Stimulated activated CD4-positive, alpha-beta T cell treated with anti-CD3 and anti-CD28 coated beads, Interleukin-4, amount 100 ng/mL, for 1 hour (primary cell): ENCODE data around the gene LKAAEAR1.

Experiments used
- DNase-seq: peaks from one replicate; pipeline ENCODE4 v3.0.0-alpha.2; 2020

LKAAEAR1 gene

DNA sequence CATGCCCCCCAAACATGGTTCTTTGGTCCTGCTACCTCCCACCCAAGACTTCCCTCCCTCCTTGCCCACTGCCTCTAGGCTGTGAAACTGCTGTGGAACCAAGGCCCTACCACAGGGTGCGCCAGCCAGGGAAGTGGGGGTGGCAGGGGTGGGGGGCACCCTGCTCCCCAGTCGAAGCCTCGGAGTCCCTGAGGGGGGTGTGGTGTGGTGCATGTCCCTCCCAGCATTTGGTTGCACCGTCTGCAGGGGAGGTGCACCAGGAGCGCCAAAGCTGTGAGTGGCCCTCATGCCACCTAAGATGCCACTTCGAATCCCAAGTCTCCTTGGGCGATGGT, 6.7 kb downstream of the LKAAEAR1 start:
- no peak for DNase-seq

DNA sequence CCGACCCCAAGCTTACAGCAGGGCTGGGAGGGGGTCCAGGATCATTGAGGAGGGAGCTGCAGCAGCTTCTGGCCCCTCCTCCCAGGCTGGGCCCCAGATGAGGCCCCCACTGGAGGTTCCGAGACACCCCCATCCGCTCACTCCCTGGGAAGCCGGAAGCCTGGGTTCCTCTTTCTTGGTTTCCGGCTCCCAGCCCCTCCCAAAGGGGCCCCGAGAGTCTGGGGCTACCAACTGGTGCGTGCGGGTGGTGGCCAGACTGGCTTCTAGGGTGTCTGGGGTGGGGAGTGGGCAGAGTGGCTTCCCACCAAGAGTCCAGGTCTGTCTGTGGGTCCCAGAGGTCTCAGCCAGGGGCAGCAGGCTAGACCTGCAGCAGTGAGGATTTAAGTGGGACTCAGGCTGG, 7.1 kb downstream of the LKAAEAR1 start:
- no peak for DNase-seq

DNA sequence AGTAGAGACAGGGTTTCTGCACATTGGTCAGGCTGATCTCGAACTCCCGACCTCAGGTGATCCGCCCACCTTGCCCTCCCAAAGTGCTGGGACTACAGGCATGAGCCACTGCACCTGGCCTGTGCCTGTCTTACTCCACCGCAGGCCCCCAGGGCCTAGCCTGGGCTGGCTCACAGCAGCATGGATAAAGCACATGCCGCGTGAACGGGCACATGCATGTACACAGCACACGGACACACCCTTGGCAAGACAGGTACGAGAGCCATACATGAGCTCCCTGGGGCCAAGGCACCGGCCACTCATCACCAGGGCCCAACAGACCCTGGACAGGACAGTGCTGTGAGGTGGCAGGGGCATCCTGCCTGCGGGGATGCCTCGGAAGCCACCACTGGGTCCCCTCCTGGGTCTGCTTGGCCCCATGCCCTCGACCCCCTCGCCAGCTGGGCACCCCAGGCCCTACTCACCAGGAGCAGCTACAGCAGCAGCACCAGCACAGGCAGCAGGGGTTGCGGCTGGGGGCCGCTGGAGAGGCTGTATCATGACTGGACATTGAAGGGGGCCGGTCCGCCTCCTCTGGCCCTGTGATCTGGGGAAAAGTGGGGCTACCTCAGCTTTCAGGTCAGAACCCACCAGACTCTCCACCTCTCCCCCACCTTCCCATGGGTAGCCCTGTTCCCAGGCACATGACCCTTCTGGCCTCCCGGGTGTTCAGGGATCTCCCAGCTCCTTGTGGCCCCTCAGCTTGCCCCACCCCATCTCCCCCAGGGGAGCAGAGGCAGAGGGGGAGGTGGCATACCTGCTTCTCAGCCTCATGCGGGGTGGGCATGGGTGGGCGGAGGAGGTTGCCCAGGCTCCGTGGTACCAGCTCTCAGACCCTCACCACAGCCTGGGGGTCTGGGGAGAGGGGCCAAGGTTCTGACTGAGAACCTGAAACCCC, 7.9 kb downstream of the LKAAEAR1 start:
- DNase-seq, result no peak

DNA sequence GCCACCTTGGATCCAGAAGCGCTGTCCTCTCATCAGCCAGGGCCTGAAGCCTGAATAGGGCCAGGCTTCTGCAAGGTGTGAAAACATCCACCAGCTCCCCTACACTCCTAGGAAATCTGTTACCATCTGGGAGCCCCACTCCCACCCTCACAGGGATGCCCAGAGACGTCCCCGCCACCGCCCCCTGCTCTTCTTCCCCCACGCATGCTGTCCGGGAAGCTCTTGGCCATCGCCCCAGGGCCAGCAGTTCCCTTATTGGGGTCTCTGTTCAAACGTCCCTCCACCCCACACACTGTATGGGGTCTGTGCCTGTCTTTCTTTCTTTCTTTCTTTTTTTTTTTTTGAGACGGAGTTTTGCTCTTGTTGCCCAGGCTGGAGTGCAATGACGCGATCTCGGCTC, 8.6 kb downstream of the LKAAEAR1 start:
- no peak for DNase-seq

DNA sequence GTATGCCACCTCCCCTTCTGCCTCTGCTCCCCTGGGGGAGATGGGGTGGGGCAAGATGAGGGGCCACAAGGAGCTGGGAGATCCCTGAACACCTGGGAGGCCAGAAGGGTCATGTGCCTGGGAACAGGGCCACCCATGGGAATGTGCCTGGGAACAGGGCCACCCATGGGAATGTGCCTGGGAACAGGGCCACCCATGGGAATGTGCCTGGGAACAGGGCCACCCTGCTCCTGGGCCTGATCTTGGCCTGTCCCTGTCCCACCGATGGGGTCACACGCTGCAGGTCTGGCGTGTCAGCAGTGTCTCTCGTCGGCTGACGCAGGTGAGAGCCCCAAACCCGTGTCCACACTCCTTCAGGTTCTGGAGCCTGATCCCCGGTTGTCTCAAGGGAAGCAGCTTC, 9.2 kb downstream of the LKAAEAR1 start:
- DNase-seq, result no peak

DNA sequence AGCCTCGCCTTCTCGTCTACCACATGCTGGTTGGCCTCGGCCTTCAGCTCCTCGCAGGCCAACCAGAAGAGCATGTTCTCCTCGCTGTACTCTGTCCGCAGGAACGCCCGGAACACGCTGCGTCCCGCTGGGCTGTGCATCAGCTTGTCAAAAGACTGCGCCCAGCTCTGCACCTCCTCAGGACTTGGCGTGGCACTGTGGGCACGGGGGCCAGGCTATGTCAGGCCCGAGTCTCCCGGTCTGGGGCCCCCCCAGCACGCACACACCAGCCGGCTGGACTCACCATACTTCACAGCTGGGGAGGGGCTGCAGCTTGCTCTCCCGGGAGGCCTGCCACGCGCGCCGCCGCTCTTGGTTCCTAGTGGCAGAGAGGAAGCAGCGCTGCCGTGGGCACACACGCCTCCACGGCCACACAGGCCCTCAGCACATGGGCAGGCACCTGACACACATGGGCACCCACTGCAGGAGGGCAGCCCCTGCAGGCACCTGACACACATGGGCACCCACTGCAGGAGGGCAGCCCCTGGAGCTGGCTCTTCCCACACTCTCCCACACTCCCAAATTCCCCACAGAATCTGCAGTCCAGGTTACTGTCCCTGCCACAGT, 9.9 kb downstream of the LKAAEAR1 start:
- DNase-seq, result no peak

DNA sequence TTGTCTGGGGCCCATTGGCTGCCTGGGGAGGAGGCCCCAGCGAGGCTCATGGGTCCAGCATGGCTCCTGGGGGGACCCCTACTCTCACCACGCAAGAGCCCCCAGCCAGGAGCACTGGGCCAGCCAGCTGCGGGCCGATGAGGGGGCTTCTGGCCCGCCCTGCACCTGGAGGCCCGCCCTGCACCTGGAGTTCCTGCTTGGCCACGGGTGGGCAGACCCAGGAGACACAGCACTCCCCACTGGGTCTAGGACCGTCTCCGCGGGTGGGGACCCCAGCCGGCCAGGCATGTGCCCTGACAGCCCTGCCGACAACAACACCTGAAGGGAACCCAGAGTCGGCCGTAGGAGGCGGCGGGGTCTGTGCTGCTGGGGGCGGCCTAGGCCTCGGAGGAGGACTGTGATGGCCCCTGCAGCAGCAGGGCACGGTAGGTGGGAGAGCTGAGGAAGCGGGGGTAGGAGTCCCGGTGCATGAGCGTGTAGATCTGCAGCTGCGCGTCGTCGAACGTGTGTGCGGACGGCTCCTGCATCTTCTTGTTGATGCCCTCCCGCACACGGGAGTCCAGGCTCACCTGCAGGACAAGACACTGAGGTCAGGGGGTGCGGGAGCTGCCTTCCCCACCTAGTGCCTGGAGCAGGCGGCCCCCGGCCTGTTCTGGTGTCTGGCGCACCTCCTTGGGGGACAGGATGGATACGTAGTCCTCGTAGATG, 10.6 kb downstream of the LKAAEAR1 start:
- no peak for DNase-seq

DNA sequence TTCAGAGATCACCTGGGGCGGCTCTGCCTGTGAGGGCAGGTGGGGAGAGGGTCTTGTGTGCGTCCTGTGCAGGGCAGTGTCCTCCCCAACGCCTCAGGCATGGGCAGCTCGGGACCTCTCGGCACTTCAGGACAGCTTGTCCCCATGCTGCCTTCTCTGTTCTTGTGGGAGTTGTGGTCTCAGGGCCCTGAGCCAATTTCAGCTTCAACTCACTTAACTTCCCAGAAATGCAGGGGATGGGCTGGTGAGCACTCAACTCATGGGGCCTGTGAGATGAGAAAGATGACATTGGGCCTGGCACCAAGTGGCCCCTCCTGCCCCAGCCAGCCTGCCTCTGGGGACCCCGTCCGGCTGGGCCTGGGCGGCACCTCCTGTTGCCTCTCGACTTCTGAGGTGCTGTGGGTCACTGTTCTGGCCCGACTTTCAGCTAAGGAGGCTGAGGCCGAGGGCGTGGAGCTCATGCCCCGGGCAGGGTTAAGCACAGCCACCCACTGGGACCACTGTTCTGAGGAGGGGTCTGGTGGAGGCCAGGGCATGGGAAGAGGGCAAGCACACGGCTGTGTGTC, 11.6 kb downstream of the LKAAEAR1 start:
- no peak for DNase-seq

DNA sequence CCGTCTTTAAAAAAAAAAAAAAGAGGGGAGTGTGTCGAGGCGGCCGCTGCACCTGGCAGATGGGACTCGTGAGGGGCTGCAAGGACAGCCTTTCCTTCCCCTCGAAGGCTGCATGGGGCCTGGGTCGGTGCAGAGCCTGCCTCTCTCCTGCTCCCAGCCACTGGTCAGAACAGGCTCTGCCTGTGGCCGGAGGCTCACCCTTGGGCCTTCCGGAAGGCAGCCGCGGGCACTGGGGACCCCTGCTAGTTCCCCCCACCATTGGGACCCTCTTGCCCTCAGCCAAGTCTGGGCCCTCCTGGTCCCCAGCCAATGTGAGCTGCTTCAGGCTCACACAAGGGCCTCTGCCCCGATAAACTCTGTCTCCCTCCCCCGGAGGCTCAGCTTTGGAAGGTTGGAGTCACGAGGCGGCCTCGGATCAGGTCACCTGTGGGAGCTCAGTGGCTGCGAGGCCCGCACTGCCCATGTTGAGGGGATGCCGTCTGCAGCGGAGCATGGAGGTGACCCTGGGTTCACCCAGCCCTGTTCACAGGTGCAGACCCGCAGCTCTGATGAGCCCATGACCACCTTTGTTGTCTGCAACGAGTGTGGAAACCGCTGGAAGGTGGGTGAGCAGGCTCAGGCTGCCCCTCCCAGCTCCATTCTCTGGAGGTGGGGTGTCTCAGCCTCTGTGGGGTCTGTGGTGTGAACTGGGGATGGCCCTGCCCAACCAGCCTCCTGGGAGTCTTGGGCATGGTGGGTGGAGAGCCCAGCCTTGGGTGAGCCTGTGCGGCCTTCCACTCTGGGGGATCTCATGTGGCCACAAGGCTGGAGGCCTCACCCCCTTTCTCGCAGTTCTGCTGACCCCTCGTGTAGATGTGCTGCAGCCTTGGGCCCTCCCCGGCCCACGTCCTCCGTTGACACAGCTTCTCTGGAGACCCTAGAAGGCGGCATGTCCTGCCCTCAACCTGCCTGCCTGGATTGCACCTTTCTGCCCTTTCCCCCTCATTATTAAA, 12.6 kb downstream of the LKAAEAR1 start:
- no peak for DNase-seq

DNA sequence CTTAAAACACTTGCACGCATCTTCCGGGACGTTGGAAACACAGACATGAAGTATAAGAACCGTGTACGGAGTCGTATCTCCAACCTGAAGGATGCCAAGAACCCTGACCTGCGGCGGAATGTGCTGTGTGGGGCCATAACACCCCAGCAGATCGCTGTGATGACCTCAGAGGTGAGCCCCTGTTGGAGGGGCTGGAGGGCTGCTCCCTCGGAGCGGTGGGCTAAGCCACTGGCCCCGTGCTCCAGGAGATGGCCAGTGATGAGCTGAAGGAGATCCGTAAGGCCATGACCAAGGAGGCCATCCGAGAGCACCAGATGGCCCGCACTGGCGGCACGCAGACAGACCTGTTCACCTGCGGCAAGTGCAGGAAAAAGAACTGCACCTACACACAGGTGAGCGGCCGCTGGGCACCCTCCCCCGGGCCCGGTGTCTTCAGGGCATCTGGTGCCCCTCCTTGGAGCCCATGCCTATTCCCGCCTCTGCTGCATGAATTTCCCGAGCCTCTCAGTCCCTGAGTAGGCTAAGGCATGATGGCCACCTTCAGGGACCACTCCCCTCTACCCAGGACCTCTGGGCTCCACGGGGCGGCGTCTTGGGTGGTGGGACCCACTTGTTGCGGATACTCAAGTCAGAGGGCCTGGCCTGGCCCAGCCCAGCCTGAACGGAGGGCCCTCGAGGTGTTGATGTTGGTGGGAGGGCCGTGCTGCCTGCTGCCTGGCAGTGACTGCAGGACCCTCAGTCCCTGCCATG, 13.8 kb downstream of the LKAAEAR1 start:
- no peak for DNase-seq

DNA sequence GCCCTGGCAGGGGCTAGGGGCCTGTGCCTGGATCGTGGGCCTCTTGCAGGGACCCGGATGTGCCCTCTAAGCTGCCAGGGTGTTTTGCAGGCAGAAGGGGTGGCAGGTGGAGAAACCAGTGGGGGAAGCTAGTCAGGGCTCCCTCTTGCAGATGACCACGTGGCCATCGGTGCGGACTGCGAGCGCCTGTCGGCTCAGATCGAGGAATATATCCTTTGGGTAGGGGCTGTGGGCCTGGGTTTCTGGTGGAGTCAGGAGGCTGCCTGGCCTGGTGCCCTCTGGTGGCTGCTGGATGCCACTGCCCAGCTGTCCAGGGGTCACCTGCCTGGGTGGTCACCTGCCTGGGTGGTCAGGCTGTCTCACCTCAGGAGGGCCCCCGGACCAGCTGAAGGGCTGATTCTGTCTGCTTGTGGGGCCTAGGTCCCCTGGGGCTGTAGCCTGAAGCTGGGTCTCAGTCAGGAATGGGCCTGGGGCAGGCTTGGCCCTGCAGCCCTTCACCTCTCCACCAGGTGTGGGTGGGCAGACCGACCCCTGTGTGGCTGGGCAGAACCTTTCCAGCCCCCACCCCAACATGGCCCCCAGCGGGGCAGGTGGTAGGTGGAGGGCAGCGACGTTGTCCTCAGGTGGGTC, 14.5 kb downstream of the LKAAEAR1 start:
- DNase-seq, result no peak

DNA sequence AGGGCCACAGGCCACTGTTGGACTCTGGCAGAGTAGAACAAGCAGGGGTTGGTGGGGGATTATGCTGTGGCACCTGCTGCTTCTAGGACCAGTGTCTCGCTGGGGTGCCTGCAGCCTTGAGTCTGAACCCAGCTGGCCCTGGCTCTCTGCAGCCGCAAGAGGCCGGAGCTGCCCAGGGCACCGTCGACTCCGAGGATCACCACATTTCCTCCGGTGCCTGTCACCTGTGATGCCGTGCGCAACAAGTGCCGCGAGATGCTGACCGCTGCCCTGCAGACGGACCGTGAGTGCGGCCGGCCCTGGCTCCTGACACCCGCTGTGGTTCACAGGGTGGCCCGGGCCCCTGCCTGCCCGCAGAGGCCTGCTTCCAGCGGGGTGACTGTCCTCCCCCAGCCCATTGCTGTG, 15.0 kb downstream of the LKAAEAR1 start:
- DNase-seq, result no peak

DNA sequence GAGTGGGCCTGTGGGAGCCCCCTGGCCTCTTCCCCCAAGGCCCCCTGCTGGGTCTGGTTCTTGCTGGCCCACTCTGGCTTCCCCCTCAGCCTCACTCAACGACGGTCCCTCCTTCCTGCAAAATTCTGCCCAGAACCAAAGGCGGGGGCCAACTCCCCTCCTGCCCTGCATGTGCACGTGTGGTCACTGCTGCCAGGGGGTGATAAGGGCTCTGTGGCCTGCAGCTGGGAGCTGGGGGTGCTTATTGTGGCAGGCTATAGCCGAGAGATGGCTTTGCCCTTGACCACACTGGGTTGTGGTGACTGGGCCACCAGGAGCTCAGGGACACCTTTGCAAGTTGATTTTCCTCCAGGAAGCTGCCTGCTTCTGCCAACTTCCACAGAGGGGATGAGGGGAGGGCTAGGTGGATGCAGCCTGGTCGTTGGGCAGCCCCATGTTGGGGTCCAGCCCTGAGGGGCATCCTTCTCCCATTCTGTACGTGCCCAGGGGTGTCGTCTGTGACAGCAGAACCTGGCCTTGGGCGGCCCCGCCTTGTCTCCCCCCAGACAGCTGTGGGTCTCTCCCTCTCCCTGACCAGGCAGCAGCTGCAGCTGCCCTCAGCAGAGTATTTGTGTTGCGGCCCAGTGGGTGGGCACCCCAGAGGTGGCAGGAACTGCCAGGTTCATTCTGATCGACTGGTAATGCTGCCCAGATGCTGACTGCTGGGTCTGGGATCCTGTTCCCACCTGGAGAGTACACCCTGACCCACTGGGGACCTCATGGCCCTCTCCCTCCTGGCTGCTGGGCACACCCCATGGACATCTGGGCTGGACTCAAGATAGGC, 15.6 kb downstream of the LKAAEAR1 start:
- no peak for DNase-seq

DNA sequence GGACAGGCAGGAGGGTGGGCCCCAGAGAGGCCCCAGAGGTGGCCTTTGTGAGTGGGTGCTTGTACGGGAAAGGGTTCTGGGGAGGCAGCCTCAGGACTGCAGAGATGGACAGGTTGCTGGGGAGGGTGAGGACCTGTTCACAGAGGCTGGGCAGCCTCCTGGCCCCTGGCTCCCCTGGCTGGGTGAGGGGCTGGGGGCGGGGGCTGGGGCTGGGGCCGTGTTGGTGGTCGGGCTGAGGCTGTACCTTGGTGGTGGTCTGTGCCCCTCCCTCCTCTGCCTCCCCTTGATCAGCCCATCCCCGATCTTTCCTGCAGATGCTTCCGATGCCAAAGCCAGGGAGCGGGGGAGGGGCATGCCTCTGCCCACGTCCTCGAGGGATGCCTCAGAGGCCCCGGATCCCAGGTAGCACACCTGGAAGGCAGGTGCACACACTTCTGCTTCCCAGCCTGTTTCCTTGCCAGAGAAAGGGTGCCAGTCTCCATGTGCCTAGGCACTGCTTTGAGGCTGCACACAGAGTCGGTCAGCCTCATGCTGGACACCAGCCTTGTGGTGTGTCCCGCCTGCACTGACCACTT, 16.4 kb downstream of the LKAAEAR1 start:
- no peak for DNase-seq

DNA sequence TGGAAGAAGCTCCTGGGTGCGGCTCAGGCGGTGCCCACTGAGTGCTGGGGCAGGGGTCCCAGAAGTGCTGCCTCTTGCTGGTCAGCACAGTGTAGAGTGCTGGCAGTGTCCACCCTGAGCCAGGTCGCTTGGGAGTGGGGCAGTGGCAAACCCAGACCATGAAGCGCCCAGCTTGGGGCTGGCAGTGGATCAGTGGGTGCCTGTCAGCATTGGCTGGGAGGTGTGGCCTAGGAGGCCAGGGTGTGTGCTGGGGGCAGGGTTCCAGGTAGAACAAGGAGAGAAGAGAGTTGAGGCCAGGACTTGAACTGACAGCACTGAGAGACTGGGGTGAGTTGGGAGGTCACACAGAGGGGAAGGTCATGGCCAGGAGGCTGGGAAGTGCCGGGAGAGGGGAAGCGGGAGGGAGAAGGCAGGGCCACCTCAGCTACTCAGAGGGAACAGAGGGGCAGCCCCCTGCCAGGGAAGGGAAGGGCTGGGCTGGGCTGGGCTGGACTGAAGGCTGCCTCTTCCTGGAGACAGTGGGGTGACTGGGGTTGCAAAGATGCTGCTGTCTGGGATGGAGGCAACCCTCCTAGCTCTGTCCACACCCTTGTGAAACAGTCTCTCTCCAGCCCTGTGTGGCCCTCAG, 17.1 kb downstream of the LKAAEAR1 start:
- no peak for DNase-seq

DNA sequence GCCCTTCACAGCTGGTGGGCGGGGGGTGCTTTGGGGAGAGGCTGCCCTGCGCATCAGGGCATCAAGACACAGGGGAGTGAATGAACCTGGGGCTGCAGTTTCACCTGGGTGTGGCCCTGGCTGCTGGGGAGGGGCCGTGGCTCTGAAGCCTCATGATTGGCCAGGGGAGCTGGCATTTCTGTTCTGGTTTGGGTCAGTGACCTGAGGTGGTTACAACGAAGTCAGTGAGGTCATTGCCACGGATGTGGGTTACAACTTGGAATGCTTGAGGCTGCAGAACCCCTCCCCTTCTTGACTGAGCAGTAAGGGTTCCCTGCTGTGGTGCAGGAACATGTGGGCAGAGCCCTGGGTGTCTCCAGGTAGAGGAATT, 18.2 kb downstream of the LKAAEAR1 start:
- DNase-seq, result no peak

DNA sequence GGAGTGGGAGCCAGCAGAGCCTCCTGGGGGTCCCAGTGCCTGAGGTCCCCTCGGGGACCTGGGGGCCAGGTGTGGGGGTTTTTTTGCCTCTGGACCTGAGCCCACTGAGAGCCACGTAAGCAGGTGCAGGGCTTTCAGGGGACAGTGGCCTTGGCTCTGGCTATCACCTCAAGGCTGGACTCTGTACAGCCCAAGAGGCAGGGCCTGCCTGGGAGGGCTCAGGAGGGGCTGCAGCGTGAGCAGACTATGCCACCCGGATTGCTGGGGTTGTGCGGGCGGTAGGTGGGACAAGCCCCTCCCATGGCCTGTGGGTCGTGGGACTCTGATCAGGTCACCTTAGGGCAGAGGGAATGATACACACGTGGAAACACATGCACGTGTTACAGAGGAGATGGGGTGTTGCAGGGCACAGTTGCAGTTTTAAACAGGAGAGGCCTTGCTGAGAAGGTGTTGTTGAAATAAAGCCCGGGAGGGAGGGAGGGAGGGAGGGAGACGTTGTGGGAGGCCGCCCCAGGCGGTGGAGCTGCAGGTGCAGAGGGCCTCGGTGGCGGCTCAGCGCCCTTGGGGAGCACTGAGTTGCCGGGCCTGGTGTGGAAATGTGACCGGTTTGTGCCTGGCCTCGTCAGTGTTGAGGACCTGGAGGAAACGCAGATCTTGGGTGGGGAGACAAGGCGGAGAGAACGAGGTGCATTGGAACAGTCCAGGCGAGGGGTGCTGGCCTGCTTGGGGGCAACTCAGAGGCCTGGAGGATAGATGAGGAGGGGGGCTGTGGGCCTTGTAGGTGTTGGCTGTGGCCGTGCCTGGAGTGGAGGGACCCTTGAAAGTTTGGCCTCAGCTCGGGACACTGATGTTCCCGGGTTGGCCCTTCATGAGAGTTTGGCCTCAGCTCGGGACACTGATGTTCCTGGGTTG, 18.9 kb downstream of the LKAAEAR1 start:
- DNase-seq, result no peak

DNA sequence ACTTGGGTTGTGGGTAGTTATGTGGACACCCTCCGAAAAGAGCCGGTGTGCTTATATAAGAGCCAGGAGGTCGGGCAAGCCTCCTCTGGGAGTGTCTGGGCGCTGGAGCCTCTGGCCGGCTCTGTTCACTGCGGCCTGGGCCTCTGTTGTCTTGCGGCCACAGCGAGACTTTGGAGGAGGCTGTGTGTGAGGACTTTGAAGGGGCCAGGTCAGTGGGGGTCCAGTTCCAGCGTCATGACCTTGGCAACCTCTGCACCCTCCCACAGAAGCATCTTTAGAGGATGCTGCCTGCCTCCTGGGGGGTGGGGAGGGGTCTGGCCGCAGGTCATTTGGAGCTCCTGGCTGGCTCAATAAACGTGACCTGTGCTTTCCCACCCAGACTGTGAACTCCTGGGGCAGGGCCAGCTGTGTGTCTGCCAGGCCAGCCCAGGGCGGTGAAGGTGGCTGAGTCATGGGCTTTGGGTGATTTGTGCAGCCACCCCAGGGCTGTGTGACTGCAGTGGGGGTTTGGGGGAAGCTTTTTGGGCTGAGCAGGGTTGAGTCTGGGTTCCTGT, 20.0 kb downstream of the LKAAEAR1 start:
- no peak for DNase-seq
